ENCODE data around the gene CABCOCO1.

Gene CABCOCO1

DNA sequence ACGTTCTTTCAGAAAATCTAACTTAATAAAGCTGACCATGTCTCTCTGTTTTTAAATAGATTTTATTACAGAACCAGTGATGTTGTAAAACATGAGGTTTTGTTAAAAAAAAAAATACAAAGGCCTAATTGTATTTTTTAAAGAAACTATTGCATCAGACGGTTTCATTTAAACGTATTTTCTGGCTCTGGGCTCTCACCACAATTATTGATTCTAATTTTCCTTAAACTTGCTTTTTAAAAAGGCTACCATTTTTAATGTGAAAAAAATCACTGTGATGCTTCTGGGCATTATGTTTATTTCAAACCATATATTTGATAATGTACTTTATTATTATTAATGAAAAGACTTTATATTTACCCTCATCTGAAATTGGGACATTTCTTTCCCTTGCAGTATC, 94.3 kb downstream of the CABCOCO1 start:
- no peak for ATAC-seq
- no peak for TF ChIP-seq ISL1 (CRISPR knock-in tag; IDR thresholded peaks at IDR 0.05)
- no peak for TF ChIP-seq RARB (CRISPR knock-in tag; IDR thresholded peaks at IDR 0.05)
- no peak for TF ChIP-seq TSHZ2 (CRISPR knock-in tag; IDR thresholded peaks at IDR 0.05)
- TF ChIP-seq, protein P1, sequence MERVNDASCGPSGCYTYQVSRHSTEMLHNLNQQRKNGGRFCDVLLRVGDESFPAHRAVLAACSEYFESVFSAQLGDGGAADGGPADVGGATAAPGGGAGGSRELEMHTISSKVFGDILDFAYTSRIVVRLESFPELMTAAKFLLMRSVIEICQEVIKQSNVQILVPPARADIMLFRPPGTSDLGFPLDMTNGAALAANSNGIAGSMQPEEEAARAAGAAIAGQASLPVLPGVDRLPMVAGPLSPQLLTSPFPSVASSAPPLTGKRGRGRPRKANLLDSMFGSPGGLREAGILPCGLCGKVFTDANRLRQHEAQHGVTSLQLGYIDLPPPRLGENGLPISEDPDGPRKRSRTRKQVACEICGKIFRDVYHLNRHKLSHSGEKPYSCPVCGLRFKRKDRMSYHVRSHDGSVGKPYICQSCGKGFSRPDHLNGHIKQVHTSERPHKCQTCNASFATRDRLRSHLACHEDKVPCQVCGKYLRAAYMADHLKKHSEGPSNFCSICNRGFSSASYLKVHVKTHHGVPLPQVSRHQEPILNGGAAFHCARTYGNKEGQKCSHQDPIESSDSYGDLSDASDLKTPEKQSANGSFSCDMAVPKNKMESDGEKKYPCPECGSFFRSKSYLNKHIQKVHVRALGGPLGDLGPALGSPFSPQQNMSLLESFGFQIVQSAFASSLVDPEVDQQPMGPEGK (CRISPR knock-in tag; IDR thresholded peaks at IDR 0.05; ENCODE audit: borderline replicate concordance): no peak
- no peak for TF ChIP-seq ZFP30 (CRISPR knock-in tag; IDR thresholded peaks at IDR 0.05)
- no peak for TF ChIP-seq ARNTL (CRISPR knock-in tag; IDR thresholded peaks at IDR 0.05; ENCODE audit: borderline replicate concordance, low read depth)
- TF ChIP-seq PPARA (CRISPR knock-in tag; IDR thresholded peaks at IDR 0.05; ENCODE audit: borderline replicate concordance): no peak
- no peak for TF ChIP-seq ESRRG (CRISPR knock-in tag; IDR thresholded peaks at IDR 0.05)
- TF ChIP-seq SNAI2 (CRISPR knock-in tag; IDR thresholded peaks at IDR 0.05): no peak
- no peak for TF ChIP-seq ZFP3 (CRISPR knock-in tag; IDR thresholded peaks at IDR 0.05)
- no peak for TF ChIP-seq GLIS3 (CRISPR knock-in tag; IDR thresholded peaks at IDR 0.05)
- TF ChIP-seq ZNF565 (CRISPR knock-in tag; conservative IDR thresholded peaks at IDR 0.05; ENCODE audit: low read depth): no peak
- TF ChIP-seq, protein P2, sequence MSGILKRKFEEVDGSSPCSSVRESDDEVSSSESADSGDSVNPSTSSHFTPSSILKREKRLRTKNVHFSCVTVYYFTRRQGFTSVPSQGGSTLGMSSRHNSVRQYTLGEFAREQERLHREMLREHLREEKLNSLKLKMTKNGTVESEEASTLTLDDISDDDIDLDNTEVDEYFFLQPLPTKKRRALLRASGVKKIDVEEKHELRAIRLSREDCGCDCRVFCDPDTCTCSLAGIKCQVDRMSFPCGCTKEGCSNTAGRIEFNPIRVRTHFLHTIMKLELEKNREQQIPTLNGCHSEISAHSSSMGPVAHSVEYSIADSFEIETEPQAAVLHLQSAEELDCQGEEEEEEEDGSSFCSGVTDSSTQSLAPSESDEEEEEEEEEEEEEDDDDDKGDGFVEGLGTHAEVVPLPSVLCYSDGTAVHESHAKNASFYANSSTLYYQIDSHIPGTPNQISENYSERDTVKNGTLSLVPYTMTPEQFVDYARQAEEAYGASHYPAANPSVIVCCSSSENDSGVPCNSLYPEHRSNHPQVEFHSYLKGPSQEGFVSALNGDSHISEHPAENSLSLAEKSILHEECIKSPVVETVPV (CRISPR knock-in tag; IDR thresholded peaks at IDR 0.05): no peak
- TF ChIP-seq OSR1 (CRISPR knock-in tag; IDR thresholded peaks at IDR 0.05): no peak
- TF ChIP-seq TOX (CRISPR knock-in tag; IDR thresholded peaks at IDR 0.05; ENCODE audit: borderline replicate concordance): no peak
- no peak for TF ChIP-seq POU6F1 (CRISPR knock-in tag; IDR thresholded peaks at IDR 0.05; ENCODE audit: borderline replicate concordance, low read depth)
- TF ChIP-seq, protein P3, sequence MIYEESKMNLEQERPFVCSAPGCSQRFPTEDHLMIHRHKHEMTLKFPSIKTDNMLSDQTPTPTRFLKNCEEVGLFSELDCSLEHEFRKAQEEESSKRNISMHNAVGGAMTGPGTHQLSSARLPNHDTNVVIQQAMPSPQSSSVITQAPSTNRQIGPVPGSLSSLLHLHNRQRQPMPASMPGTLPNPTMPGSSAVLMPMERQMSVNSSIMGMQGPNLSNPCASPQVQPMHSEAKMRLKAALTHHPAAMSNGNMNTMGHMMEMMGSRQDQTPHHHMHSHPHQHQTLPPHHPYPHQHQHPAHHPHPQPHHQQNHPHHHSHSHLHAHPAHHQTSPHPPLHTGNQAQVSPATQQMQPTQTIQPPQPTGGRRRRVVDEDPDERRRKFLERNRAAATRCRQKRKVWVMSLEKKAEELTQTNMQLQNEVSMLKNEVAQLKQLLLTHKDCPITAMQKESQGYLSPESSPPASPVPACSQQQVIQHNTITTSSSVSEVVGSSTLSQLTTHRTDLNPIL (CRISPR knock-in tag; IDR thresholded peaks at IDR 0.05; ENCODE audit: low read depth): no peak
- TF ChIP-seq ZNF8 (CRISPR knock-in tag; IDR thresholded peaks at IDR 0.05): no peak

GRCh38 chr10:61757525-61758397, 95.0 kb downstream of the CABCOCO1 start:
- TF ChIP-seq ISL1 (CRISPR knock-in tag; IDR thresholded peaks at IDR 0.05) (no peak), ZNF70 (CRISPR knock-in tag; IDR thresholded peaks at IDR 0.05) (no peak), POU6F1 (CRISPR knock-in tag; IDR thresholded peaks at IDR 0.05; ENCODE audit: borderline replicate concordance, low read depth) (no peak), ZC3H10 (CRISPR knock-in tag; IDR thresholded peaks at IDR 0.05) (no peak), ZFP3 (CRISPR knock-in tag; IDR thresholded peaks at IDR 0.05) (no peak), ZFP30 (CRISPR knock-in tag; IDR thresholded peaks at IDR 0.05) (no peak), OSR1 (CRISPR knock-in tag; IDR thresholded peaks at IDR 0.05) (no peak; the same call in 1 of the 2 replicates), GLIS3 (CRISPR knock-in tag; IDR thresholded peaks at IDR 0.05) (no peak)
- ATAC-seq: peak; percentile 29; the same call in 1 of the 3 replicates

All from SK-N-SH treated with all-trans-retinoic acid at 6 μM for 48 hours (cell line).